ENCODE results near the gene STK17B. TPM values are rescaled to one million over a fixed set of nuclear protein-coding genes. Genes with fewer than 3 reads are reported as not detected.

STK17B gene
- polyA plus RNA-seq, result 4.8 to 11.0 TPM (median 7.7 TPM) in 3 replicates
- 4.1 TPM for polyA plus RNA-seq (2011; ENCODE audit: low read depth)
- 3.4 and 8.1 TPM in 2 replicates for polyA plus RNA-seq (2011; cell fraction: cytosol; rRNA removed)
- 5.3 and 6.1 TPM in 2 replicates for polyA plus RNA-seq (2011; cell fraction: nucleus; rRNA removed)
- 7.9 and 8.6 TPM in 2 replicates for polyA plus RNA-seq (2012; ENCODE audit: low replicate concordance)
- polyA minus RNA-seq, result 2.2 to 11.0 TPM (median 4.8 TPM) in 3 replicates
- polyA minus RNA-seq (2011; cell fraction: cytosol; rRNA and poly(A)+ RNA removed), result 7.5 TPM
- polyA minus RNA-seq (2011; cell fraction: nucleus; rRNA and poly(A)+ RNA removed), result 5.1 and 10.9 TPM in 2 replicates

DNA sequence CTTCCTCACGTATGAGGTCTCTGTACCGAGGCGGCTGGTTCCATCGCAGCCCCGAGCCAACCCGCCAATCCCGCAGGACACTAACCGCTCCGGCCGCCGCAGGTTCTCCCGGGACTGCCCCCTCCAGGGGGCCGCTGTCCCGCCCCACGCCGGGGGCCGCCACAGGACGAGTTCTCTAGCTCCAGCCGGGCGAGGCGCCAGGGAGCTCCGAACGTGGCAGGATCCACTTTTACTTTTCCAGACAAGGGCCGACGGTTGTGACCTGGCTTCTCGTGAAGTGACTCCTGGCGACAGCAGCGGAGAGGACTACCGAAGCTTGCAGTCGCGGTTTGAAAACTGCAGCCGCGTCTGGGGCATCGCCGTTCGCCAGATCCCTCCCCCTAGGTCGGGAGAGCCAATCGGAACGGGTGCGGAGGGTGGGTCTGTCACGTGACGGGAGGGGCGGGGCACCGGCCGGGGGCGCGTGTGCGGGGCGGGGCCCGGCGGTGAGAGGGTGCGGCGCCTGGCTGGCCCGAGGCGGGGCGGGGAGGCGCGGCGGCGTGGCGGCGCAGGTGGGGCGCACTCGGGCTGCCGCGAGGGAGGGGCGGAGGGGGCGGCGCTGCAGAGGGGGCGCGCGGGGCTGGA lies at the start of gene STK17B:
Gene STK17B, minus strand, starts transcription at position 331 of the 624 bp plus-strand sequence. CDS start 8,195 bp downstream, outside the sequence.
- Histone ChIP-seq H4K20me1 (ENCODE audit: control insufficient read depth, extremely low read depth, insufficient read depth, low read length) (no peaks in the 10 kb centered on the region), H3K4me1 (ENCODE audit: control insufficient read depth, extremely low read depth, insufficient read depth, low read length) (peaks cover 24% of the 10 kb centered on the region), H3K4me3 (ENCODE audit: control insufficient read depth in 2 of 3, extremely low read depth in 1 of 3, insufficient read depth in 2 of 3, low read depth in 1 of 3, low read length in 3 of 3) (peak within 1 kb of the TSS; percentile 61 to 94 (median 86)), H3K9ac (ENCODE audit: control insufficient read depth, extremely low read depth, insufficient read depth, low read length) (peak within 1 kb of the TSS; percentile 91), H3K4me2 (ENCODE audit: control insufficient read depth, extremely low read depth, insufficient read depth, low read depth, low read length) (peak within 1 kb of the TSS; percentile 85), H2AFZ (ENCODE audit: control insufficient read depth, low read length) (peak within 1 kb of the TSS; percentile 85), H3K9me3 (ENCODE audit: control insufficient read depth, low read depth, low read length) (no peaks in the 10 kb centered on the region), H3K27me3 (ENCODE audit: control insufficient read depth, extremely low read depth, insufficient read depth, low read length) (no peaks in the 10 kb centered on the region), H3K27ac (ENCODE audit: control insufficient read depth, insufficient read depth, low read length) (peak within 1 kb of the TSS; percentile 84), H3K9me1 (ENCODE audit: control insufficient read depth, extremely low read depth, insufficient read depth, low read length) (no peaks in the 10 kb centered on the region), H3K36me3 (ENCODE audit: control insufficient read depth in 2 of 2, extremely low read depth in 1 of 2, insufficient read depth in 2 of 2, low read length in 2 of 2) (no peaks in the 10 kb centered on the region), H3K79me2 (ENCODE audit: control insufficient read depth, insufficient read depth, low read length) (peaks cover 47% of the 10 kb centered on the region)
- dilution Hi-C loops (cut with MboI; ENCODE audit: extremely low pct_ligation_motif_present, low sequenced_read_pairs), result no loop called here
- FAIRE-seq (no peak), DNase-seq (ENCODE audit: low read depth, low spot score) (peak; percentile 54)
- TF ChIP-seq EZH2 (IDR thresholded peaks at IDR 0.05; ENCODE audit: low read length), result no peak
- TF ChIP-seq, protein P1, sequence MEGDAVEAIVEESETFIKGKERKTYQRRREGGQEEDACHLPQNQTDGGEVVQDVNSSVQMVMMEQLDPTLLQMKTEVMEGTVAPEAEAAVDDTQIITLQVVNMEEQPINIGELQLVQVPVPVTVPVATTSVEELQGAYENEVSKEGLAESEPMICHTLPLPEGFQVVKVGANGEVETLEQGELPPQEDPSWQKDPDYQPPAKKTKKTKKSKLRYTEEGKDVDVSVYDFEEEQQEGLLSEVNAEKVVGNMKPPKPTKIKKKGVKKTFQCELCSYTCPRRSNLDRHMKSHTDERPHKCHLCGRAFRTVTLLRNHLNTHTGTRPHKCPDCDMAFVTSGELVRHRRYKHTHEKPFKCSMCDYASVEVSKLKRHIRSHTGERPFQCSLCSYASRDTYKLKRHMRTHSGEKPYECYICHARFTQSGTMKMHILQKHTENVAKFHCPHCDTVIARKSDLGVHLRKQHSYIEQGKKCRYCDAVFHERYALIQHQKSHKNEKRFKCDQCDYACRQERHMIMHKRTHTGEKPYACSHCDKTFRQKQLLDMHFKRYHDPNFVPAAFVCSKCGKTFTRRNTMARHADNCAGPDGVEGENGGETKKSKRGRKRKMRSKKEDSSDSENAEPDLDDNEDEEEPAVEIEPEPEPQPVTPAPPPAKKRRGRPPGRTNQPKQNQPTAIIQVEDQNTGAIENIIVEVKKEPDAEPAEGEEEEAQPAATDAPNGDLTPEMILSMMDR (optimal IDR thresholded peaks at IDR 0.05 in 1 of 3, IDR thresholded peaks at IDR 0.05 in 1 of 3, conservative IDR thresholded peaks at IDR 0.05 in 1 of 3; ENCODE audit: extremely low read depth in 1 of 3, insufficient read depth in 2 of 3, low read length in 3 of 3), result no peak

DNA sequence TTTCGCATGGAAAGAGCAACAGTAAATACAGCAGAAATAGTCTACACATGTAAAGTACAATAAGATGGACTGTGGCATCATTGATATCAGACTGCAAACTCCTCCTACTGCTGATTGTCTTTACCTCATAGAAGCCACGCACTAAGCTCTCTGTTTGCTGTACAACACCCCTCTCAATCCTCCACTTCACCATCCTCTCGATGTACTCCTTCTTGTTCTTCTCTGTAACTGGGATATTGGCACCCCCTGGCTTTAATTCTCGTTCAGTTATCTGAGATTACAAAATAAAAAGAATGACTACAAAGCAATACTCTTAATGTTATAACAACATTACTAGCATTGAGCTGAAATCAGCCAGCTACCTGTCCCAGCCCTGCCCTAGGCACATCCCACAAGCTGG lies 49.3 kb upstream of the STK17B start:
- no peaks in the 10 kb centered on the region for H3K27me3 ChIP-seq (ENCODE audit: control insufficient read depth, extremely low read depth, insufficient read depth, low read length)
- no peaks in the 10 kb centered on the region for H3K79me2 ChIP-seq (ENCODE audit: control insufficient read depth, insufficient read depth, low read length)
- no peak overlapping the region for H3K4me2 ChIP-seq (ENCODE audit: control insufficient read depth, extremely low read depth, insufficient read depth, low read depth, low read length)
- dilution Hi-C loops (cut with MboI; ENCODE audit: extremely low pct_ligation_motif_present, low sequenced_read_pairs), result no loop called here
- DNase-seq (ENCODE audit: low read depth, low spot score), result no peak
- no peak overlapping the region for H3K27ac ChIP-seq (ENCODE audit: control insufficient read depth, insufficient read depth, low read length)
- H4K20me1 ChIP-seq (ENCODE audit: control insufficient read depth, extremely low read depth, insufficient read depth, low read length), result no peaks in the 10 kb centered on the region
- H3K9ac ChIP-seq (ENCODE audit: control insufficient read depth, extremely low read depth, insufficient read depth, low read length), result no peak overlapping the region
- H3K4me1 ChIP-seq (ENCODE audit: control insufficient read depth, extremely low read depth, insufficient read depth, low read length), result peaks cover 11% of the 10 kb centered on the region
- H3K9me3 ChIP-seq (ENCODE audit: control insufficient read depth, low read depth, low read length), result no peaks in the 10 kb centered on the region
- TF ChIP-seq, protein P1 (optimal IDR thresholded peaks at IDR 0.05 in 1 of 3, IDR thresholded peaks at IDR 0.05 in 1 of 3, conservative IDR thresholded peaks at IDR 0.05 in 1 of 3; ENCODE audit: extremely low read depth in 1 of 3, insufficient read depth in 2 of 3, low read length in 3 of 3), result no peak
- TF ChIP-seq EZH2 (IDR thresholded peaks at IDR 0.05; ENCODE audit: low read length), result no peak
- H2AFZ ChIP-seq (ENCODE audit: control insufficient read depth, low read length), result no peak overlapping the region
- no peaks in the 10 kb centered on the region for H3K36me3 ChIP-seq (ENCODE audit: control insufficient read depth in 2 of 2, extremely low read depth in 1 of 2, insufficient read depth in 2 of 2, low read length in 2 of 2)
- FAIRE-seq, result no peak
- no peaks in the 10 kb centered on the region for H3K9me1 ChIP-seq (ENCODE audit: control insufficient read depth, extremely low read depth, insufficient read depth, low read length)
- no peak overlapping the region for H3K4me3 ChIP-seq (ENCODE audit: control insufficient read depth in 2 of 3, extremely low read depth in 1 of 3, insufficient read depth in 2 of 3, low read depth in 1 of 3, low read length in 3 of 3)

All from keratinocyte (primary cell).